ENCODE results near the gene ALG2. TPM values are rescaled to one million over a fixed set of nuclear protein-coding genes. Genes with fewer than 3 reads are reported as not detected.

The ALG2 gene
- total RNA-seq: 10 to 100 TPM; 22.8 to 31.1 TPM

DNA sequence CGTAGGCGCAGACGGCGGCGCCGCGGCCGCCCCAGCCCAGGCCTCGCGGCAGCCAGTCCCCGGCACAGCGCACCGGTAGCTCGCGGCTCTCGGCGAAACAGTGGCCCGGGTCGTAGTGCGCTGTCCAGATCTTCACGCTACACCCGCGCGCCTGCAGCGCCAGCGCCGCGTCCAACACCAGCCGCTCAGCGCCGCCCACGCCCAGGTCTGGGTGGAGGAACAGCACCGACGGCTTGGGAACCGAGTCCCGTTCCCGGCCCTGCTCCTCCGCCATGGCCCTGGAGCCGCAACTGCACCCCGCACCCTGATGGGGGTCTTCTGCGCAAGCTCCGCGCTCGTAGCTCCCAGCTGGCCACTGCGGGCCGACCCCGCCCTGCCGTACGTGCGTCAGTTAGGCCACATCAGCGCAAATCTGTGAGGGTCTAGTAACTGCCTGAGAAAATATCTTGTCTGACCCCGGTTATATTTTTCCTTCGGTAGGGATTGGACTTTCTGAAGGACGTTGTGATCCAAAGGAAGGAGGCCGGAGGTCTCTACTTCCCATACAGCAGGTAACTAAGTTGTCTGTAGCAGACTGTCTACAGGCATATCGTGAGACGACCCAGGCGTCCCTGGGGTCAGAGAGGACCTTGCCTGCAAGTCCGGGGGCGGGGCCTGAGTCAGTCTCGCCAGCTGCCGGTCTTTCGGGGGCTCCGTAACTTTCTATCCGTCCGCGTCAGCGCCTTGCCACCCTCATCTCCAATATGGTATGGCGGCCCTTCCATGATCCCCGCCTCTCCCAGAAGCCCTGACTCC, at the start of gene ALG2, which contains the start of gene SEC61B:
ALG2 (minus strand) TSS at position 322 of the 795 bp plus-strand sequence; CDS start at position 274, 48 bp downstream.
SEC61B (plus strand) TSS at position 662 of the 795 bp plus-strand sequence; CDS start at position 744, 82 bp downstream.
- intact Hi-C loops (cut with DNase I, micrococcal nuclease): loop anchor here (1.0 to 5.0 kb wide), 9 partner anchors 31 to 1190 kb away; partner anchors contain the start of genes TGFBR1 (in 2 of the 2), INVS (in 1 of the 2), STX17 (in 1 of the 2) and TEX10 (in 1 of the 2)
- ATAC-seq (peak; percentile 94), DNase-seq (peak; percentile 97)
- H3K4me3 Mint-ChIP-seq: peak within 1 kb of the TSS; percentile 99
- POLR2A ChIA-PET: interaction anchor here (0.6 to 1.3 kb wide), 4 partner anchors 32 to 1103 kb away, joined by 3 to 5 read pairs (median 4); no protein-coding TSS in a partner anchor
- H3K9me3 Mint-ChIP-seq (ENCODE audit: low read depth): no peaks in the 10 kb centered on the region
- peaks cover 67% of the 10 kb centered on the region for H3K4me1 Mint-ChIP-seq
- H3K27ac Mint-ChIP-seq: peak within 1 kb of the TSS; percentile 99
- CTCF ChIA-PET: interaction anchor here (0.7 to 3.1 kb wide), 13 partner anchors 10 to 1377 kb away, joined by 3 to 24 read pairs (median 5); no protein-coding TSS in a partner anchor
- no peaks in the 10 kb centered on the region for H3K27me3 Mint-ChIP-seq
- H3K36me3 Mint-ChIP-seq (ENCODE audit: low read depth): peaks cover 56% of the 10 kb centered on the region

DNA sequence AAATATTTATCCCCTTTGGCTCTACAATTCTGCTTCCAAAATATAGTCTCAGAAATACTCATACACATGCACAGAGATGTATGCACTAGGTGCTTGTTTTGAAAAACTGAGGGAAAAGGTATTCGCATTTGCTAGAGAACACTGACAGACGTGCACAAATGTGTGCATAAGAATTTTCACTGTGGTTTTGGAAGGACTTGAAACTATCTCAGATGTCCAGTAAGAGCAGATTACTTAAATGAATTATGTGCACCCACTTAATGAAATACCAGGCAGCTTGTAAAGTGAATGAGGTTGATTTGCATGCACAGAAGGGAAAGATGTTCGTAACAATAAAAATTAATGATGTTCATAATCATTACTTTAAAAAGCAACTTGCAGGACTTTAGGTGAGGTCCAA, 48.7 kb upstream of the ALG2 start:
- Mint-ChIP-seq H3K27me3 (peaks cover 5% of the 10 kb centered on the region), H3K4me3 (no peak overlapping the region), H3K4me1 (peaks cover 14% of the 10 kb centered on the region), H3K36me3 (ENCODE audit: low read depth) (no peaks in the 10 kb centered on the region), H3K27ac (no peak overlapping the region), H3K9me3 (ENCODE audit: low read depth) (no peaks in the 10 kb centered on the region)
- ATAC-seq: no peak
- intact Hi-C loops (cut with DNase I, micrococcal nuclease): no loop called here
- DNase-seq: no peak
- ChIA-PET POLR2A (no interaction called here), CTCF (interaction anchor here (0.8 to 1.8 kb wide), 2 partner anchors 14 to 38 kb away, joined by 3 to 5 read pairs; no protein-coding TSS in a partner anchor)

GRCh38 chr9:99269416-99269815, 47.7 kb upstream of the ALG2 start:
- Mint-ChIP-seq H3K36me3 (ENCODE audit: low read depth) (no peaks in the 10 kb centered on the region), H3K9me3 (ENCODE audit: low read depth) (no peaks in the 10 kb centered on the region), H3K27me3 (peaks cover 5% of the 10 kb centered on the region), H3K4me1 (peaks cover 14% of the 10 kb centered on the region), H3K4me3 (no peak overlapping the region), H3K27ac (no peak overlapping the region)
- no peak for ATAC-seq
- ChIA-PET POLR2A (interaction anchor here (0.6 kb wide), 1 partner anchor 675 kb away, joined by 3 read pairs; no protein-coding TSS in a partner anchor), CTCF (interaction anchor here (1.1 kb wide), 1 partner anchor 41 kb away, joined by 3 read pairs; no protein-coding TSS in a partner anchor)
- intact Hi-C loops (cut with DNase I, micrococcal nuclease): loop anchor here in 1 of 2 experiments (10.0 kb wide), 1 partner anchor 1055 kb away; no protein-coding TSS in a partner anchor
- DNase-seq: no peak

DNA sequence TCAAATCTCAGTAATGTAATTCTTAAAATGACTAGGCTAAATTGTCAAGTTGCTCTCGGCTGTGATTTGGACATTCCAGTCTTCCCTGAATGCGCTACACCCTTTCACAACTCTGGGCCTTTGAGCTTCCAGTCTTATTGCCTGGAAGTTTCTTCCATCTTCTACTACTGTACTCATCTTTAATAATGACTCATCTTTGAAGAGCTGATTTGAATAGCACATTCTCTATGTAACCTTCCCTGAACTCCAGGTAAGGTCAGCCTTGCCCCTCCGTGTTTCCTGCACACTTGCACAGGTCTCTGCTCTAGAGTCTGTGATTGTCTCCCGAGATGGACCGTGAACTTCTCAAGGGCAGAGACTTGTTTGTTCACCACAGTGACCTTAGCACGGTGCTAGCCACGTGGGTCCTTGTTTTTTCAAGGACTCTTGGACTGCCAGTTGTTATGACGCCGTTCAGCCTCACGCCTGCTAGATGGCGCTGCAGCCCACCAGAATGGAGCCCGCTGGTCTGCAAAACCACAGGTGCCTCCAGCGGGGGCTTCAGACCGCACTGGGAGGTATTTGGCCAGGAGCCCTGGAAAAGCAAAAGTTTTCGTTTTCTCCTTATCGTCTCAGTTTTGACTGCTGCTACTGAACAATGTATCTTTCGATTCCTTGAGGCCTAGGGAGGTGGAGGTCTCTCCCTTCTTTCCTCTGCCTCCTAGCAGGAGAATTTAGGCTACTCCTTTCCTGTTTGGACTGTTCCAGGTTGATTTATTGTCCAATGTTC, 44.7 kb upstream of the ALG2 start:
- ChIA-PET CTCF (interaction anchor here (0.9 to 2.4 kb wide), 9 partner anchors 11 to 544 kb away, joined by 3 to 10 read pairs (median 3); no protein-coding TSS in a partner anchor), POLR2A (no interaction called here)
- ATAC-seq (peak; percentile 85), DNase-seq (peak; percentile 83)
- H3K36me3 Mint-ChIP-seq (ENCODE audit: low read depth): no peaks in the 10 kb centered on the region
- no peaks in the 10 kb centered on the region for H3K9me3 Mint-ChIP-seq (ENCODE audit: low read depth)
- H3K27me3 Mint-ChIP-seq: peaks cover 5% of the 10 kb centered on the region
- intact Hi-C loops (cut with DNase I, micrococcal nuclease): loop anchor here (1.0 to 10.0 kb wide), 4 partner anchors 82 to 1058 kb away; no protein-coding TSS in a partner anchor
- H3K4me1 Mint-ChIP-seq: peaks cover 23% of the 10 kb centered on the region
- peak overlapping the region; percentile 48 for H3K4me3 Mint-ChIP-seq
- peak overlapping the region; percentile 65 for H3K27ac Mint-ChIP-seq

DNA sequence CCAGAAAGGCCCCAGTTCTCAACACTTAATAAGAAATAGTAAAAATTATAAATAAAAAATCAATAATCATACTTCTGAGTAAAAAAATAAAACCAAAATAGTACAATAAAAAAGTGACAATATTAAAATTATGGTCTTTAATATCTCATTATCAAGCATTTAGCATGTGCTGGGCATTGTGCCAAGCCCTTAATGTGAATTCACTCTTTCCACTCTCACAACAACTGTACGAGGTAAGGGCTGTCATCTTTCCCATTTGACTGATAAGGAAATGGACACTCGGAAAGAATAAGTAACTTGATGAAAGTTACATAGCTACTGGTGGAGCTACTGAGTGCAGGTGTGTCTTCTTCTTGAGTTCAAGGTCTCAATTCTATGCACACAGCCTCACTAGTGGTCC, 43.9 kb upstream of the ALG2 start:
- ATAC-seq (peak; percentile 27), DNase-seq (no peak)
- ChIA-PET POLR2A (no interaction called here), CTCF (interaction anchor here (0.8 to 2.4 kb wide), 11 partner anchors 10 to 545 kb away, joined by 3 to 10 read pairs (median 3); no protein-coding TSS in a partner anchor)
- intact Hi-C loops (cut with DNase I, micrococcal nuclease): loop anchor here (1.0 to 10.0 kb wide), 4 partner anchors 81 to 1059 kb away; no protein-coding TSS in a partner anchor
- no peaks in the 10 kb centered on the region for H3K9me3 Mint-ChIP-seq (ENCODE audit: low read depth)
- H3K4me3 Mint-ChIP-seq: no peak overlapping the region
- H3K36me3 Mint-ChIP-seq (ENCODE audit: low read depth): no peaks in the 10 kb centered on the region
- H3K27me3 Mint-ChIP-seq: peaks cover 3% of the 10 kb centered on the region
- H3K4me1 Mint-ChIP-seq: peaks cover 23% of the 10 kb centered on the region
- H3K27ac Mint-ChIP-seq: no peak overlapping the region

GRCh38 chr9:99264070-99264680, 42.4 kb upstream of the ALG2 start:
- no peaks in the 10 kb centered on the region for H3K27me3 Mint-ChIP-seq
- no peaks in the 10 kb centered on the region for H3K36me3 Mint-ChIP-seq (ENCODE audit: low read depth)
- peaks cover 32% of the 10 kb centered on the region for H3K4me1 Mint-ChIP-seq
- ChIA-PET POLR2A (no interaction called here), CTCF (interaction anchor here (0.6 to 2.4 kb wide), 5 partner anchors 31 to 365 kb away, joined by 3 to 10 read pairs (median 4); no protein-coding TSS in a partner anchor)
- H3K9me3 Mint-ChIP-seq (ENCODE audit: low read depth): no peaks in the 10 kb centered on the region
- H3K27ac Mint-ChIP-seq: no peak overlapping the region
- DNase-seq: peak; percentile 72
- ATAC-seq: peak; percentile 47
- H3K4me3 Mint-ChIP-seq: no peak overlapping the region
- intact Hi-C loops (cut with DNase I, micrococcal nuclease): loop anchor here in 1 of 2 experiments (10.0 kb wide), 1 partner anchor 1061 kb away; no protein-coding TSS in a partner anchor

DNA sequence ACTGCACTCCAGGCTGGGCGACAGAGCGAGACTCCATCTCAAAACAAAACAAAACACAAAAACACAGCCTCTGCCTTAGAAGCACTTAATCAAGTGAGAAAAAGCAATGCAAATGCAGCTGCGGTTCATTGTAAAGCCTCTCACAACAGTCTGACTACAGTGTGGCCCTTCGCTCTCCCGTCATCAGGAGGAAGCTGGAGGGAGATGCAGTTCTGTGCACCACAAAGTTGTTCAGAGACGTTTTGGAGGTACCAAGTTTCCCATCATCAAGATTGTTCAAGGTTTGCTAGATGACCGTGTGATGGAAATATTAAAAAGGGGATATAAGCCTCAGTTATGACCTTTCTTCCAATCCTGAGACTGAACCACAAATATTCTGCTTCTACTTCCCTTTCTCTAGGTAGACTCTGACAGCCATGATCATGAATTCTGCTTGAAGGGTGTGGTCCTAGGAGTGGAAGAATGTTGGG, 41.2 kb upstream of the ALG2 start:
- no peak overlapping the region for H3K4me3 Mint-ChIP-seq
- intact Hi-C loops (cut with DNase I, micrococcal nuclease): loop anchor here in 1 of 2 experiments (10.0 kb wide), 1 partner anchor 1062 kb away; no protein-coding TSS in a partner anchor
- no peak overlapping the region for H3K27ac Mint-ChIP-seq
- H3K27me3 Mint-ChIP-seq: no peaks in the 10 kb centered on the region
- H3K4me1 Mint-ChIP-seq: peaks cover 39% of the 10 kb centered on the region
- no peaks in the 10 kb centered on the region for H3K9me3 Mint-ChIP-seq (ENCODE audit: low read depth)
- DNase-seq: no peak
- POLR2A ChIA-PET: no interaction called here
- H3K36me3 Mint-ChIP-seq (ENCODE audit: low read depth): no peaks in the 10 kb centered on the region
- CTCF ChIA-PET: no interaction called here
- no peak for ATAC-seq

GRCh38 chr9:99261923-99262322, 40.2 kb upstream of the ALG2 start:
- H3K4me1 Mint-ChIP-seq: peaks cover 37% of the 10 kb centered on the region
- ATAC-seq (no peak), DNase-seq (no peak)
- H3K36me3 Mint-ChIP-seq (ENCODE audit: low read depth): no peaks in the 10 kb centered on the region
- POLR2A ChIA-PET: no interaction called here
- H3K4me3 Mint-ChIP-seq: no peak overlapping the region
- H3K9me3 Mint-ChIP-seq (ENCODE audit: low read depth): no peaks in the 10 kb centered on the region
- H3K27ac Mint-ChIP-seq: no peak overlapping the region
- CTCF ChIA-PET: interaction anchor here (1.3 kb wide), 1 partner anchor 77 kb away, joined by 4 read pairs; no protein-coding TSS in a partner anchor
- intact Hi-C loops (cut with DNase I, micrococcal nuclease): loop anchor here in 1 of 2 experiments (10.0 kb wide), 1 partner anchor 1063 kb away; no protein-coding TSS in a partner anchor
- no peaks in the 10 kb centered on the region for H3K27me3 Mint-ChIP-seq

DNA sequence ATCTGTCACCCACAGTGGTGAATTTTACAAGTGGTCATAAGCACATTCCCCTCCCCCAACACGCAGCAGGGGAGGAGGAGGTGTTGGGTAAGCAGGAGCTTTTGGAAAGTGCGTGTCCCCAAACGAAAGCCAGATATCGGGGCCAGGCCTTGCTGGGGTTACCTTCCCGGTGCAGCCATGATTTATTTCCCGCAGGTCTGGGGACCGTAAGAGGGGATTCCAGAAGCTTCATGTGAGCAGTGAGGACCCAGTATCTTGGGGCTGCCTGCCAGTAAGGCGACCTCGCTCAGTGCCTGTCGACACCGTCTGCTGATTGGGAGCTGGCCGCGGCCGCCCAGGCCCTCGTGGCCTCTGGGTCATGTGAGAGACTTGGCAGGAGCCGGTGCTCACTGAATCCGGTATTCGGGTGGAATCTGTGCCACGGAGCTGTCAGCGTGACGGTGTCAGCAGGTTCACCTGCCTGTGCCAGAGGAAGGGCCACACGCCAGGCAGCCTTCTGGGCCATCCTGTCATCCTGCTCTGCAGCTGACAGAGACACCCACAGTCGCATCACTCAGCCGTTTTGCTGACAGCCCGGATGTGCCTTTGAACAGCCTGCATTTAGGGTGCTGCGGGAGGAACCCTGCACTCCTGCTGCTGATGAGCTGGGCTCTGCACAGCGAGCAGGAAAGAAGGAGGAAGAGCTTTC, 37.6 kb upstream of the ALG2 start:
- intact Hi-C loops (cut with DNase I, micrococcal nuclease): loop anchor here in 1 of 2 experiments (10.0 kb wide), 1 partner anchor 835 kb away; the partner anchor contains the start of genes ERP44 and INVS
- H3K36me3 Mint-ChIP-seq (ENCODE audit: low read depth): no peaks in the 10 kb centered on the region
- no peaks in the 10 kb centered on the region for H3K9me3 Mint-ChIP-seq (ENCODE audit: low read depth)
- no peak overlapping the region for H3K4me3 Mint-ChIP-seq
- ATAC-seq (peak; percentile 91), DNase-seq (peak; percentile 76)
- ChIA-PET POLR2A (interaction anchor here (1.8 kb wide), 1 partner anchor 37 kb away, joined by 4 read pairs; the partner anchor contains the start of genes ALG2 and SEC61B), CTCF (interaction anchor here (0.6 to 1.3 kb wide), 2 partner anchors 74 to 335 kb away, joined by 4 read pairs; no protein-coding TSS in a partner anchor)
- H3K4me1 Mint-ChIP-seq: peaks cover 48% of the 10 kb centered on the region
- H3K27me3 Mint-ChIP-seq: peaks cover 5% of the 10 kb centered on the region
- H3K27ac Mint-ChIP-seq: peak overlapping the region; percentile 87

All from activated CD4-positive, alpha-beta T cell treated with anti-CD3 and anti-CD28 coated beads for 36 hours (primary cell).